GM19468 (cell line): ENCODE data around the gene TUBA1A.
"Not testable (repeated sequence)": the region's sequence is repeated elsewhere in the genome, so short reads cannot be mapped to it uniquely, and the experiment has no call there.

Experiments used
- ATAC-seq: cut with Tn5 transposase; IDR thresholded peaks from one replicate; pipeline ENCODE4 v1.9.1; 2021; ENCODE audit warnings: mild to moderate bottlenecking, moderate library complexity, moderate number of reproducible peaks; ENCODE audit not compliant: unreplicated experiment; ENCODE audit errors: extremely low read depth

The TUBA1A gene

GRCh38 chr12:49188916-49189367 is at the start of gene TUBA1A:
TUBA1A (minus strand) TSS chr12:49189080; CDS start chr12:49188979, 101 bp downstream.
- ATAC-seq, result no peak

GRCh38 chr12:49236423-49236822 is 47.5 kb upstream of the TUBA1A start:
- ATAC-seq, result no peak

- no peak for ATAC-seq
Observed at GRCh38 chr12:49233842-49234526, 45.1 kb upstream of the TUBA1A start.

GRCh38 chr12:49232940-49233841 is 44.3 kb upstream of the TUBA1A start:
- no peak for ATAC-seq

GRCh38 chr12:49231878-49232655 is 43.2 kb upstream of the TUBA1A start:
- ATAC-seq, result no peak

GRCh38 chr12:49230805-49231194 is 41.9 kb upstream of the TUBA1A start:
- no peak for ATAC-seq

- ATAC-seq, result no peak
Observed at GRCh38 chr12:49230176-49230804, 41.4 kb upstream of the TUBA1A start.

GRCh38 chr12:49228653-49229052 is 39.8 kb upstream of the TUBA1A start:
- ATAC-seq, result no peak

- ATAC-seq, result no peak
Observed at GRCh38 chr12:49227713-49228112, 38.8 kb upstream of the TUBA1A start.

- ATAC-seq, result no peak
Observed at GRCh38 chr12:49225576-49226166, 36.8 kb upstream of the TUBA1A start.

GRCh38 chr12:49223590-49224369 is 34.9 kb upstream of the TUBA1A start:
- no peak for ATAC-seq

- ATAC-seq, result no peak
Observed at GRCh38 chr12:49223122-49223521, 34.2 kb upstream of the TUBA1A start.

- ATAC-seq, result no peak
Observed at GRCh38 chr12:49220972-49221371, 32.1 kb upstream of the TUBA1A start.

GRCh38 chr12:49219417-49220026 is 30.6 kb upstream of the TUBA1A start:
- no peak for ATAC-seq

- ATAC-seq, result no peak
Observed at GRCh38 chr12:49212572-49212971, 23.7 kb upstream of the TUBA1A start.

- ATAC-seq, result not testable (repeated sequence)
Observed at GRCh38 chr12:49210703-49211102, 21.8 kb upstream of the TUBA1A start.

- no peak for ATAC-seq
Observed at GRCh38 chr12:49208676-49209075, 19.8 kb upstream of the TUBA1A start.

- no peak for ATAC-seq
Observed at GRCh38 chr12:49208146-49208545, 19.3 kb upstream of the TUBA1A start.

- ATAC-seq, result no peak
Observed at GRCh38 chr12:49206389-49206788, 17.5 kb upstream of the TUBA1A start.
